GM08714 (cell line): Measurements from ENCODE around the gene DDAH1.
A peak's percentile ranks its signal among the peaks of the same experiment; 100 is the strongest.

Source experiments
- H3K4me3 ChIP-seq: fragments of 200-500 bp; sonication (Bioruptor generic); 2 replicates; pipeline ENCODE4 v1.5.1; 2014; ENCODE audit warnings: mild to moderate bottlenecking, low read length, inconsistent platforms
- ZNF274 ChIP-seq: IDR thresholded peaks from 2 replicates; pipeline ENCODE4 v1.6.1; 2012; ENCODE audit warnings: mild to moderate bottlenecking, low read depth, low read length

The DDAH1 gene

DNA sequence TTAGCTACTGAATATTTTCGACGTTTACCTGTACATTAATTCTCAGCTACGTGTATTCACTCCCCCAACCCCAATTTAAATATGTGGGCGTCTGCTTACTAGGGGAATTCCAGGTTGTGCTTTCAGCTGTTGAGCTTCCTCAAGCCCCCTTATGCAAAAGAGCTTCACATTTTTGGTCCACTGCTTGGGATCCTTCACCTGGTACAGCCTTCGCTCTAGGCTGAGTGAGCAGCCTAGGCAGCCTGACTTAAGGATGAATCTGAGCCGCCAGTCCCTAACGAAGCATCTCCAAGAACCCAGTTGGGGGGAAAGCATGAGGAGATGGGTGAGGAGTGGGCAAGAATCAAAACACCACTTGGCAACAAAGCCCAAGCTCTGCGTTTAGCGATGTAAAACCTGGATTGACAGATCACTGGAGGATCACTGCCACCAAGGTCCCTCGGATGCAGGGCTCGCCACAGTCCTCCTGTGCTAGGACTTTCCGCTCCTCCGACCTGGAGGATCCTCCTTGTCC is 189.2 kb downstream of the DDAH1 start:
- no peak for TF ChIP-seq ZNF274
- peak overlapping the region; percentile 74 for H3K4me3 ChIP-seq

- H3K4me3 ChIP-seq, result peak overlapping the region; percentile 74
- no peak for TF ChIP-seq ZNF274
These were observed 189.9 kb downstream of the DDAH1 start for GRCh38 chr1:85274969-85275453.

GRCh38 chr1:85273397-85273796 is 191.6 kb downstream of the DDAH1 start:
- no peak overlapping the region for H3K4me3 ChIP-seq
- TF ChIP-seq ZNF274, result no peak

DNA sequence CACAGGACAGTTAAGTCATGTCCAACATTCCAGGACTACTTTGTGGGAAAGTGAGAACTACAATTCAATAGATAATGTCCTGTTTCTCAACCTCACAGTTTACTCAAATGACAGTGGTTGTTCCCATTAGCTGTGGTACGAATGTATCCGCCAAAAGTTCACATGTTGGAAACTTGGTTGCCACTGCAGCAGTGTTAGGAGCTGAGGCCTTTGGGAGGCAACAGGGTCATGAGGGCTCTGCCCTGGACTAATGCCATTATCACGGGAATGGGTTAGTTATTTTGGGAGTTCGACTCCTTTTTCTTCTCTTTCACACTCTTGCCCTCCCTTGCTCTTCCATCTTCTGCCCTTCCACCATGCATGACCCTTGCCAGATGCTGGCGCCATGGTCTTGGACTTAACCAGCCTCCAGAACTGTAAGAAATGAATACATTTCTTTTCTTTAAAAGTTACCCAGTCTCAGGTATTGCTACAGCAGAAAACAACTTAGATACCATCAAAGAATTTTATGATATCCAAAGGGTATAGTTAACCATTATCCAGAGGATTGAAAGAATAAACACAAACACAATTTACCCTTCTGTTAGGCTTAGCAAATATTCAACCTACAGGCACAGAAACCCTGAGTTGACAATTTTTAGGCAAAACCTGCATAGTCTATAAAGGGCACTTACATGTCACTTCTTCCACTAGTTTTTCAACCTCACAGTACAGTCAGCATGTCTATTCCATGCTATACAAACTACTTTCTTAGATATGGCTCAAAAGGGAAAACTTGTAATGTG is 196.0 kb downstream of the DDAH1 start:
- no peak for TF ChIP-seq ZNF274
- no peak overlapping the region for H3K4me3 ChIP-seq
